Right atrium auricular region (tissue), 2 donors: ENCODE data around the gene SIPA1. TPM values are rescaled to one million over a fixed set of nuclear protein-coding genes. Genes with fewer than 3 reads are reported as not detected.

Source experiments
- DNase-seq: peaks from one replicate; pipeline ENCODE4 v3.0.0-alpha.2; 2019; ENCODE audit warnings: low spot score
- H3K27ac ChIP-seq, 2 donors: fragments of 200-600 bp; sonication (generic); 1 replicate in 1 of 2; 2 replicates in 1 of 2; pipeline ENCODE4 v1.5.1; 2016 to 2019
- H3K27me3 ChIP-seq, 2 donors: fragments of 200-600 bp; sonication (generic); one replicate each; pipeline versions ENCODE4 v1.5.1 to v1.6.0; 2017 to 2019
- H3K36me3 ChIP-seq: fragments of 200-600 bp; sonication (generic); one replicate; pipeline ENCODE4 v1.5.1; 2016
- H3K4me1 ChIP-seq, 2 donors: fragments of 200-600 bp; sonication (generic); one replicate each; pipeline versions ENCODE4 v1.5.1 to v1.6.0; 2017 to 2019
- H3K4me3 ChIP-seq, 2 donors: fragments of 200-600 bp; sonication (generic); 1 replicate in 1 of 2; 2 replicates in 1 of 2; pipeline ENCODE4 v1.5.1; 2017 to 2019; ENCODE audit warnings: mild to moderate bottlenecking in 1 of 2, moderate library complexity in 1 of 2
- H3K9me3 ChIP-seq, 2 donors: fragments of 200-600 bp; sonication (generic); one replicate each; pipeline ENCODE4 v1.5.1; 2019
- total RNA-seq, 2 donors: library from RNA; depleted of rRNA; stranded (reverse); fragments of >200 nt; gene quantifications; one replicate each; pipeline ENCODE4 v1.1.0, GENCODE V29; 2016
- TF ChIP-seq, protein P1 (sequence below), 2 donors: fragments of 200-600 bp; sonication (generic); IDR thresholded peaks; one replicate each; pipeline ENCODE4 v1.5.1; 2019; ENCODE audit warnings: antibody characterized with exemption in 2 of 2

The SIPA1 gene
- total RNA-seq, 2 donors from 2014 or later: 14.5 to 29.6 TPM

DNA sequence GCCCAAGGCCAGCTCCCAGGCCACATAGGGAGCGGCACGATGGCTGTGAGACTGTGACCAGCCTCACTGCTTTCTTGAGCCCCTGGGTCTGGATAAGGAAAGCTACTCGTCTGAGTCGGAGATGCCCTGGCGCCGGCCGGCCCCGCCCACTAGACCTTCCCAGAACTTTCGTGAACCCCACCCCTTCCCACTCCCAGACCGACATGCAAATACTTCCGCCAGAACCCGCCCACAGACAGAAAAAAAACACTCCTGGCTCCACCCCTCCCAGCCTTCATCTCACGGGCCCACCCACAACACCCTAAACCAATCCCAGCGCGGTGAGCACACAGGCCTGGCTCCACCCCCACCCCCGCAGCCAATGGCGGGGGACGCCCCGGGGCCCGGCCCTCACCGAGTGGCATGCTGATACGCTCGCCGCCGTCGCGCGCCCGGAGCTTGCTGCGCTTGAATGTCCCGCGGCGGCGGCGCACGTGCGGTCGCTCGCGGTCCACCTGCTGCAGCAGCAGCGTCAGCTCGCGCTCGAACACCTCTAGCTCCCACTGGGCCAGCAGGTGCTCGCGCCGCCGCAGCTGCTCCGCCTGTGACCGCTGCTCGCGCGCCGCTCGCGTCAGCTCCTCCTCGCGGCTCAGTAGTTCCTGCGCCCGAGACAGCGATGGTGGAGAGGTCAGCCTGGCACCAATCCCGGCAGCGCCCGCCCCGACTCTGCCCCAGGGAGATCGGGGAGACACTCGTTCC, 30.9 kb upstream of the SIPA1 start:
- Histone ChIP-seq H3K27ac (peak overlapping the region; percentile 78 to 80), H3K4me3 (peak overlapping the region; percentile 7 to 41), H3K4me1 (peaks cover 0 to 56% of the 10 kb centered on the region in 2 donors), H3K36me3 (peaks cover 40% of the 10 kb centered on the region), H3K9me3 (no peaks in the 10 kb centered on the region), H3K27me3 (no peaks in the 10 kb centered on the region)
- DNase-seq: peak; percentile 99
- TF ChIP-seq, protein P1, sequence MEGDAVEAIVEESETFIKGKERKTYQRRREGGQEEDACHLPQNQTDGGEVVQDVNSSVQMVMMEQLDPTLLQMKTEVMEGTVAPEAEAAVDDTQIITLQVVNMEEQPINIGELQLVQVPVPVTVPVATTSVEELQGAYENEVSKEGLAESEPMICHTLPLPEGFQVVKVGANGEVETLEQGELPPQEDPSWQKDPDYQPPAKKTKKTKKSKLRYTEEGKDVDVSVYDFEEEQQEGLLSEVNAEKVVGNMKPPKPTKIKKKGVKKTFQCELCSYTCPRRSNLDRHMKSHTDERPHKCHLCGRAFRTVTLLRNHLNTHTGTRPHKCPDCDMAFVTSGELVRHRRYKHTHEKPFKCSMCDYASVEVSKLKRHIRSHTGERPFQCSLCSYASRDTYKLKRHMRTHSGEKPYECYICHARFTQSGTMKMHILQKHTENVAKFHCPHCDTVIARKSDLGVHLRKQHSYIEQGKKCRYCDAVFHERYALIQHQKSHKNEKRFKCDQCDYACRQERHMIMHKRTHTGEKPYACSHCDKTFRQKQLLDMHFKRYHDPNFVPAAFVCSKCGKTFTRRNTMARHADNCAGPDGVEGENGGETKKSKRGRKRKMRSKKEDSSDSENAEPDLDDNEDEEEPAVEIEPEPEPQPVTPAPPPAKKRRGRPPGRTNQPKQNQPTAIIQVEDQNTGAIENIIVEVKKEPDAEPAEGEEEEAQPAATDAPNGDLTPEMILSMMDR (IDR thresholded peaks at IDR 0.05): no peak

DNA sequence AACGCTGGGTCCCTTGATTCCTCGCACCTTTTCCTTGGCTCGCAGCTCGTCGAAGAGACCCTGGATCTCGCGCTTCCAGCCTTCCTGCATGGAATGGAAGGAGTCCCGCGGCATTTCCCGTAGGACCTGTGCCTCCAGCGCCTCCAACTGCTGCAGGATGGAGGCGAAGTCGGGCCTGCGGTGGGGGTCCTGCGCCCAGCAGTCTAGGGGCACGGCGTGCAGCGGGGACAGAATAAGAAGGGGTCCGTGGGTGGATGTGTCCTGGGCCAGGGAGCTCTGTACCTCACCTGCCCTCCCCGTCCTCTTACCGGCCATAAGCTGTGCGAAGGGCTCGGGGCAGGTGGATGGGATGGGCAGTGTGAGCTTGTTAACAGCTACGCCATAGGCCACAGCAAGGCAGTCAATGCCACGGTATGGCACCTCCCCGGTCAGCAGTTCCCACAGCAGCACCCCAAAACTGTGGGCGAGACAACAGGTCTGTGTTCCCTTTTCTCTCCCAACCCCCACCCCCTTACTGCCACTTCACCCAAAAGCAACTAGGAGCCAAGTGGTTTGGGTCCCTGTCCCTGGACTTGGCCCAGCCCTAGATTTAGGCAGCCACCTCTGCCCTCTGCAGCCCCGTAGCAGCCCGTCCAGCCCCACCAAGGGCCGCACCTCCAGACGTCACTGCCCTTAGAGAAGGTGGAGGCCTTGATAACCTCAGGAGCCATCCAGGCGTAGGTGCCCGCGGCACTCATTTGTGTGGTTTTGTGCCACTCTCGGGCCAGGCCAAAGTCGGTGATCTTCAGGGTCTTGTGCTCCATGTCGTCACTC, 30.1 kb upstream of the SIPA1 start:
- TF ChIP-seq, protein P1 (IDR thresholded peaks at IDR 0.05): no peak
- peak overlapping the region; percentile 7 to 41 for H3K4me3 ChIP-seq
- no peak for DNase-seq

DNA sequence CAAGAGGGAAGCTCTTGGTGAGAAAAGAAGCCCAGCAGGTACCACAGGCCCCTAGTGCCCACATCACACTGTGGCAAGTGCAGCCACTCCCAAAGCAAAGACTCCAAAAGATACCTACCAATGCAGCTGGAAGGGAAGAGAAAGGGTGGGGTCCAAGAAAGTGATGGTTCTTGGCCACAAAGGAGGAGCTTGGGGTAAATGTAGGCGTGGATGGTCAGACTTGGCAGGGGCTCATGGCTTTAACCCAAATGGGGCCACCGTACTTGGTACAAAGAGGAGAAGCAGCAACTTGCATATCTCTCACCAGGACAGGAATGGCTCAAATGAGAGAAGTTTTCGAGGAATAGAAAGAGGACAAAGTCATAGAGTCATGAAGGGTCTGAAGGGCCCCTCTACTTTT, 28.7 kb upstream of the SIPA1 start:
- TF ChIP-seq, protein P1 (IDR thresholded peaks at IDR 0.05): no peak
- no peak overlapping the region for H3K4me3 ChIP-seq
- no peaks in the 10 kb centered on the region for H3K27me3 ChIP-seq
- H3K9me3 ChIP-seq: no peaks in the 10 kb centered on the region
- no peak for DNase-seq
- H3K36me3 ChIP-seq: peaks cover 20% of the 10 kb centered on the region
- H3K4me1 ChIP-seq: peaks cover 0 to 74% of the 10 kb centered on the region in 2 donors
- no peak overlapping the region for H3K27ac ChIP-seq

More for the DNA sequence above, 30.1 kb upstream of the SIPA1 start:
- peaks cover 32% of the 10 kb centered on the region for H3K36me3 ChIP-seq
- peak overlapping the region in 1 of 2 donors; percentile 80 for H3K27ac ChIP-seq
- peaks cover 0 to 64% of the 10 kb centered on the region in 2 donors for H3K4me1 ChIP-seq
- H3K27me3 ChIP-seq: no peaks in the 10 kb centered on the region
- no peaks in the 10 kb centered on the region for H3K9me3 ChIP-seq

DNA sequence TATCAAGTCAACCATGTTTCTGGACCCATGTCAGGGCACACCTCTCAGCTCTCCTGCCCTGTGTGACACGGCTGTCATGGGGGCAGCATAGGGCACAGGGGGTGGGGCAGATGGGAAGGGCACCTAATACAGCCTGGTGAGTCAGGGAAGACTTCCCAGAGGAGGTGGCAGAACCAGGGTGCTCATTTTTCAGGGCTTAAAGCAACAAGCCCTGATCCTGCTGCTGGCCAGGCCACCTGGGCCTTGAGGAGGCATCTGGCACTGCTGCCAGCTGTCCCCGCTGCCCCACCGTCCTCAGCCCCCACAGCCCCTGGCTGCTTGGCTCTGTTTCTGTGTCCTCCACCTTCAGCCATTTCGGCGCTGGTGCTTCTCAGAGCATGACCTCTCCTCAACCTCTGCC, 28.2 kb upstream of the SIPA1 start:
- Histone ChIP-seq H3K4me1 (peaks cover 0 to 76% of the 10 kb centered on the region in 2 donors), H3K27me3 (no peaks in the 10 kb centered on the region), H3K36me3 (peaks cover 15% of the 10 kb centered on the region), H3K9me3 (no peaks in the 10 kb centered on the region), H3K27ac (no peak overlapping the region), H3K4me3 (no peak overlapping the region)
- TF ChIP-seq, protein P1 (IDR thresholded peaks at IDR 0.05): no peak
- DNase-seq: no peak

DNA sequence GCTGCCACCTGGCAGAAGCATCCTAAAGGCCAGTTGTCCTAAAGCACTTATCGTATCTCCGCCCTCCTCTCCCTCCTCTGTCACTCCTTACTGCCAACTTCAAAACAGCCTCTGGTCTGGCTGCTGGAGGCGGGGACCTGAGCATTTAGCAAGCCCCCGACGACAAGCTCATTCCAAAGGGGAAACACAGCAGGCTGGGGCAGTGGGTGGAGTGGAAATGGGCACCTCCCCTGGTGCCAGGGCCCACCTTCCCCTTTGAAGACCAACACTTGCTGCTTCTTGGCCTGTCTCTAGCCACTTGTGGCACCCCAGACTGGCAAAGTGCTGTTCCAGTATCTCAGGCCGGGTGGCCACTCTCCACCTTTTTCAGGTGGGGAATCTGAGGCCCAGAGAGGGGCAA, 27.5 kb upstream of the SIPA1 start:
- Histone ChIP-seq H3K4me3 (peak overlapping the region in 1 of 2 donors; percentile 77), H3K36me3 (peaks cover 8% of the 10 kb centered on the region), H3K9me3 (no peaks in the 10 kb centered on the region), H3K27ac (peak overlapping the region; percentile 89 to 91), H3K27me3 (no peaks in the 10 kb centered on the region), H3K4me1 (peaks cover 0 to 77% of the 10 kb centered on the region in 2 donors)
- TF ChIP-seq, protein P1 (IDR thresholded peaks at IDR 0.05): no peak
- no peak for DNase-seq
